Fibroblast of lung (primary cell): ENCODE data around the gene STPG3.

Experiments
- EZH2 ChIP-seq: IDR thresholded peaks from 2 replicates; pipeline ENCODE4 v1.5.1; 2012; ENCODE audit warnings: low read length, control low read depth, mild to moderate bottlenecking; ENCODE audit errors: missing control alignments
- TF ChIP-seq, protein P1 (sequence below), 2 donors: IDR thresholded peaks in 1 of 2; conservative IDR thresholded peaks in 1 of 2; 1 replicate in 1 of 2; 2 replicates in 1 of 2; pipeline ENCODE4 v1.5.1; 2011 to 2012; ENCODE audit warnings: low read length in 2 of 2, control low read depth in 1 of 2, inconsistent platforms in 1 of 2, low read depth in 1 of 2, mild to moderate bottlenecking in 1 of 2

DNA sequence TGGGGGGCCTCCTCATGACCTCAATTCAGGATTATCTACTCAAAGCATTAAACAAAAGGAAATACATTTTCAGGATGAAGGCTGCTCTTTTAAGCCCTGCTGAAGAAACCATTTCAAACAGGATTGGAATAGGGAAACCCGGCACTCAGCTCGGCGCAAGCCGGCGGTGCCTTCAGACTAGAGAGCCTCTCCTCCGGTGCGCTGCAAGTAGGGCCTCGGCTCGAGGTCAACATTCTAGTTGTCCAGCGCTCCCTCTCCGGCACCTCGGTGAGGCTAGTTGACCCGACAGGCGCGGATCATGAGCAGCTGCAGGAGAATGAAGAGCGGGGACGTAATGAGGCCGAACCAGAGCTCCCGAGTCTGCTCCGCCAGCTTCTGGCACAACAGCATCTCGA is 46.4 kb upstream of the STPG3 start:
- TF ChIP-seq, protein P1, sequence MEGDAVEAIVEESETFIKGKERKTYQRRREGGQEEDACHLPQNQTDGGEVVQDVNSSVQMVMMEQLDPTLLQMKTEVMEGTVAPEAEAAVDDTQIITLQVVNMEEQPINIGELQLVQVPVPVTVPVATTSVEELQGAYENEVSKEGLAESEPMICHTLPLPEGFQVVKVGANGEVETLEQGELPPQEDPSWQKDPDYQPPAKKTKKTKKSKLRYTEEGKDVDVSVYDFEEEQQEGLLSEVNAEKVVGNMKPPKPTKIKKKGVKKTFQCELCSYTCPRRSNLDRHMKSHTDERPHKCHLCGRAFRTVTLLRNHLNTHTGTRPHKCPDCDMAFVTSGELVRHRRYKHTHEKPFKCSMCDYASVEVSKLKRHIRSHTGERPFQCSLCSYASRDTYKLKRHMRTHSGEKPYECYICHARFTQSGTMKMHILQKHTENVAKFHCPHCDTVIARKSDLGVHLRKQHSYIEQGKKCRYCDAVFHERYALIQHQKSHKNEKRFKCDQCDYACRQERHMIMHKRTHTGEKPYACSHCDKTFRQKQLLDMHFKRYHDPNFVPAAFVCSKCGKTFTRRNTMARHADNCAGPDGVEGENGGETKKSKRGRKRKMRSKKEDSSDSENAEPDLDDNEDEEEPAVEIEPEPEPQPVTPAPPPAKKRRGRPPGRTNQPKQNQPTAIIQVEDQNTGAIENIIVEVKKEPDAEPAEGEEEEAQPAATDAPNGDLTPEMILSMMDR (conservative IDR thresholded peaks at IDR 0.05 in 1 of 2, IDR thresholded peaks at IDR 0.05 in 1 of 2; ENCODE audit: low read depth in 1 of 2, low read length in 2 of 2): no peak
- no peak for TF ChIP-seq EZH2
